Measurements from ENCODE around the gene GNG12.

The GNG12 gene

GRCh38 chr1:67655581-67655980 lies 177.7 kb downstream of the GNG12 start:
- DNase-seq (ENCODE audit: low read depth), result no peak
- H3K27me3 ChIP-seq (replicated peaks; ENCODE audit: control insufficient read depth, insufficient read depth, low read length), result no peaks in the 10 kb centered on the region
- no peaks in the 10 kb centered on the region for H3K9me3 ChIP-seq (ENCODE audit: control insufficient read depth, low read length)
- no peak overlapping the region for H3K9ac ChIP-seq (ENCODE audit: low read length)
- H3K4me3 ChIP-seq (ENCODE audit: low read length), result no peak overlapping the region
- H3K36me3 ChIP-seq (ENCODE audit: control insufficient read depth, insufficient read depth, low read length, severe bottlenecking), result no peaks in the 10 kb centered on the region
- H3K4me1 ChIP-seq (ENCODE audit: control insufficient read depth, insufficient read depth, low read length), result peaks cover 12% of the 10 kb centered on the region

- Histone ChIP-seq H3K4me3 (ENCODE audit: low read length) (no peak overlapping the region), H3K27me3 (replicated peaks; ENCODE audit: control insufficient read depth, insufficient read depth, low read length) (no peaks in the 10 kb centered on the region), H3K4me1 (ENCODE audit: control insufficient read depth, insufficient read depth, low read length) (peaks cover 19% of the 10 kb centered on the region), H3K9ac (ENCODE audit: low read length) (no peak overlapping the region), H3K9me3 (ENCODE audit: control insufficient read depth, low read length) (no peaks in the 10 kb centered on the region), H3K36me3 (ENCODE audit: control insufficient read depth, insufficient read depth, low read length, severe bottlenecking) (no peaks in the 10 kb centered on the region)
- DNase-seq (ENCODE audit: low read depth), result no peak
Measured at GRCh38 chr1:67653304-67653703, 180.0 kb downstream of the GNG12 start.

- H3K9me3 ChIP-seq (ENCODE audit: control insufficient read depth, low read length), result no peaks in the 10 kb centered on the region
- no peaks in the 10 kb centered on the region for H3K27me3 ChIP-seq (replicated peaks; ENCODE audit: control insufficient read depth, insufficient read depth, low read length)
- peaks cover 21% of the 10 kb centered on the region for H3K4me1 ChIP-seq (ENCODE audit: control insufficient read depth, insufficient read depth, low read length)
- no peak overlapping the region for H3K9ac ChIP-seq (ENCODE audit: low read length)
- DNase-seq (ENCODE audit: low read depth), result peak; percentile 65
- H3K4me3 ChIP-seq (ENCODE audit: low read length), result no peak overlapping the region
- H3K36me3 ChIP-seq (ENCODE audit: control insufficient read depth, insufficient read depth, low read length, severe bottlenecking), result no peaks in the 10 kb centered on the region
Measured at GRCh38 chr1:67652800-67653199, 180.5 kb downstream of the GNG12 start.
